GM12878 (cell line): ENCODE data around the gene MEN1. TPM values are rescaled to one million over a fixed set of nuclear protein-coding genes. Genes with fewer than 3 reads are reported as not detected.

Experiments used
- HDAC2 ChIP-seq: fragments of 200-600 bp; sonication (generic); IDR thresholded peaks from 2 replicates; pipeline ENCODE4 v1.6.1; 2017
- JUNB ChIP-seq: IDR thresholded peaks from 2 replicates; pipeline ENCODE4 v1.6.1; 2016; ENCODE audit warnings: antibody characterized with exemption, mild to moderate bottlenecking
- MEF2B ChIP-seq: fragments of 450-650 bp; IDR thresholded peaks from 2 replicates; pipeline ENCODE4 v1.6.1; 2018; ENCODE audit warnings: mild to moderate bottlenecking, moderate library complexity; ENCODE audit not compliant: partially characterized antibody, poor library complexity, severe bottlenecking
- NFYA ChIP-seq: IDR thresholded peaks from 2 replicates; pipeline ENCODE4 v1.6.1; 2011; ENCODE audit warnings: low read depth, mild to moderate bottlenecking, low read length, improper control_type of control experiment, borderline replicate concordance
- NR2F1 ChIP-seq: fragments of 450-650 bp; conservative IDR thresholded peaks from 2 replicates; pipeline ENCODE4 v1.6.1; 2017; ENCODE audit warnings: mild to moderate bottlenecking
- POLR2AphosphoS5 ChIP-seq: IDR thresholded peaks from 2 replicates; pipeline ENCODE4 v1.6.1; 2011; ENCODE audit warnings: mild to moderate bottlenecking, low read length, inconsistent platforms
- STAT1 ChIP-seq: fragments of 450-650 bp; conservative IDR thresholded peaks from 2 replicates; pipeline ENCODE4 v1.6.1; 2014; ENCODE audit warnings: antibody characterized with exemption, mild to moderate bottlenecking
- ZNF217 ChIP-seq: fragments of 450-650 bp; IDR thresholded peaks from 2 replicates; pipeline ENCODE4 v1.6.1; 2017; ENCODE audit warnings: antibody characterized with exemption, mild to moderate bottlenecking
- polyA plus RNA-seq, 11 experiments: library from polyadenylated mRNA; depleted of rRNA in 4 of 11; unstranded in 6 of 11; stranded (reverse) in 5 of 11; fragments of >200 nt; fragmentation: Nextera tagmentation in 4 of 11; fragmentation: Illumina TruSeq in 1 of 11; extraction: Ambion mirVana in 4 of 11; extraction: Trizol in 1 of 11; gene quantifications; 1 replicate in 1 of 11; 2 replicates in 10 of 11; pipeline versions ENCODE4 v1.2.1 to v1.2.3, GENCODE V29; 2011 to 2016; ENCODE audit warnings: inconsistent platforms in 2 of 11, missing spikeins in 2 of 11, low read depth in 1 of 11
- total RNA-seq, 4 experiments: library from RNA; depleted of rRNA in 3 of 4; stranded (reverse); fragments of >200 nt in 3 of 4; fragmentation: Illumina TruSeq in 1 of 4; extraction: Trizol in 1 of 4; gene quantifications; 2 replicates each; pipeline versions ENCODE4 v1.2.1 to v1.2.3, GENCODE V29; 2013 to 2021
- TF ChIP-seq, protein P1 (sequence below): fragments of 450-650 bp; IDR thresholded peaks from 2 replicates; pipeline ENCODE4 v1.6.1; 2017; ENCODE audit warnings: mild to moderate bottlenecking, moderate library complexity

Gene MEN1
- total and polyA plus RNA-seq, 10 of the 15 experiments (the other 5 are each of a cell fraction or from before 2014, with no cell fraction given) = 2.5 to 39.7 (median 20.7) TPM

DNA sequence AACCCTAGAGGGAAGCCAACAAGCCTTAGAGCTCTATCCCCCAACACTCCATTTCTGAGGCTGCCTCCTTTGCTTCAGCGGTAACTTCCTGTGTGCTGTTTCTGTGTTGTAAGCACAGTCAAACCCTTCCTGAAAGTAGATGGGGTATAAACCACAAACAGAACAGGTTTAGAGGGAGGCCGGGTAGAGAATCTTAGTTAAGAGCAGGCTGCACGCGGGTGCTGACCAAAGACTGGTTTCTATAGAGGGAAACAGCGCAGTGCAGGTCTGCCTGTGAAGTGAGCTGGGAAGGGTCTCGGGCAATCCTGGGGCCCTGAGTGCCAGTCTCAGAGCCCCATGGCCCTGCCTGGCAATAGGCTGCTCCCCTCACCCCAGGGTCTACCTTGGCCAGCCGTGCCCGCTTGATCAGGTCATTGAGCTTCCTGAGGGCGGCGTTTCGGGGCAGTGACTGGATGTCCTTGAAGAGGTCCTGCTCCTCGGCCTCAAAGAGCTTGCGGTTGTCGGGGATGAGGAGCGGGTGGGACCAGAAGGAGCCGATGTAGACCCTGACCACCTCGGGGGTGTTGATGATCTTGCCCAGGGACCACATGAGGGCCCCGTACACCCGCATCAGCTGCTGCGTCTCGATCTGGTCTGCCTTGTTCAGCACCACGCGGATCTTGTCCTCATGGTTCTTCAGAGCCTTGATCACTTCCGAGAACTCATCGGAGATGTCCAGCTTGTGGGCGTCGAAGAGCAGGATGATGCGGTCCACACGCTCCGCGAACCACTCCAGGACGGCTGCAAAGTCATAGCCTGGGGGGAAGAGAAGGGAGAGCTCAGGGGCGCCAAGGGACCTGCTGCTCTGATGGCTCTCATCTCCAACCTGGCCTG lies 49.4 kb upstream of the MEN1 start (continued):
- TF ChIP-seq, protein P1, sequence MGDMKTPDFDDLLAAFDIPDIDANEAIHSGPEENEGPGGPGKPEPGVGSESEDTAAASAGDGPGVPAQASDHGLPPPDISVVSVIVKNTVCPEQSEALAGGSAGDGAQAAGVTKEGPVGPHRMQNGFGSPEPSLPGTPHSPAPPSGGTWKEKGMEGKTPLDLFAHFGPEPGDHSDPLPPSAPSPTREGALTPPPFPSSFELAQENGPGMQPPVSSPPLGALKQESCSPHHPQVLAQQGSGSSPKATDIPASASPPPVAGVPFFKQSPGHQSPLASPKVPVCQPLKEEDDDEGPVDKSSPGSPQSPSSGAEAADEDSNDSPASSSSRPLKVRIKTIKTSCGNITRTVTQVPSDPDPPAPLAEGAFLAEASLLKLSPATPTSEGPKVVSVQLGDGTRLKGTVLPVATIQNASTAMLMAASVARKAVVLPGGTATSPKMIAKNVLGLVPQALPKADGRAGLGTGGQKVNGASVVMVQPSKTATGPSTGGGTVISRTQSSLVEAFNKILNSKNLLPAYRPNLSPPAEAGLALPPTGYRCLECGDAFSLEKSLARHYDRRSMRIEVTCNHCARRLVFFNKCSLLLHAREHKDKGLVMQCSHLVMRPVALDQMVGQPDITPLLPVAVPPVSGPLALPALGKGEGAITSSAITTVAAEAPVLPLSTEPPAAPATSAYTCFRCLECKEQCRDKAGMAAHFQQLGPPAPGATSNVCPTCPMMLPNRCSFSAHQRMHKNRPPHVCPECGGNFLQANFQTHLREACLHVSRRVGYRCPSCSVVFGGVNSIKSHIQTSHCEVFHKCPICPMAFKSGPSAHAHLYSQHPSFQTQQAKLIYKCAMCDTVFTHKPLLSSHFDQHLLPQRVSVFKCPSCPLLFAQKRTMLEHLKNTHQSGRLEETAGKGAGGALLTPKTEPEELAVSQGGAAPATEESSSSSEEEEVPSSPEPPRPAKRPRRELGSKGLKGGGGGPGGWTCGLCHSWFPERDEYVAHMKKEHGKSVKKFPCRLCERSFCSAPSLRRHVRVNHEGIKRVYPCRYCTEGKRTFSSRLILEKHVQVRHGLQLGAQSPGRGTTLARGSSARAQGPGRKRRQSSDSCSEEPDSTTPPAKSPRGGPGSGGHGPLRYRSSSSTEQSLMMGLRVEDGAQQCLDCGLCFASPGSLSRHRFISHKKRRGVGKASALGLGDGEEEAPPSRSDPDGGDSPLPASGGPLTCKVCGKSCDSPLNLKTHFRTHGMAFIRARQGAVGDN = peak; percentile 98
- TF ChIP-seq JUNB (peak; percentile 94), NR2F1 (peak; percentile 77), ZNF217 (no peak), NFYA (no peak), HDAC2 (no peak), POLR2AphosphoS5 (peak; percentile 75), MEF2B (peak; percentile 75), STAT1 (no peak; the same call in 1 of the 2 replicates)
